Activated naive CD4-positive, alpha-beta T cell (primary cell): Measurements from ENCODE around the gene IFNA1.
"Not testable (repeated sequence)": the region's sequence is repeated elsewhere in the genome, so short reads cannot be mapped to it uniquely, and the experiment has no call there.

Source experiments
- DNase-seq, 4 experiments: peaks; one replicate each; lab custom pipeline; 2025; lab: John Stamatoyannopoulos, UW

The IFNA1 gene

GRCh38 chr9:21440139-21440538, at the start of gene IFNA1:
TSS of gene IFNA1 (plus strand) at chr9:21440439. CDS start at chr9:21440508, 69 bp downstream.
- no peak for DNase-seq

- DNase-seq: no peak
These were observed 48.0 kb upstream of the IFNA1 start for GRCh38 chr9:21392270-21392669.

GRCh38 chr9:21395778-21396717, 44.2 kb upstream of the IFNA1 start:
- peak; percentile 10 to 62 (median 34) for DNase-seq

- no peak for DNase-seq
These were observed 41.2 kb upstream of the IFNA1 start for GRCh38 chr9:21398955-21399489.

- DNase-seq: no peak
These were observed 40.3 kb upstream of the IFNA1 start for GRCh38 chr9:21399956-21400355.

- no peak for DNase-seq
These were observed 37.6 kb upstream of the IFNA1 start for GRCh38 chr9:21402386-21403251.

- no peak for DNase-seq
These were observed 36.1 kb upstream of the IFNA1 start for GRCh38 chr9:21404146-21404545.

GRCh38 chr9:21408817-21409216, 31.4 kb upstream of the IFNA1 start, which contains the start of gene IFNA8:
TSS of gene IFNA8 (plus strand) at chr9:21409117. CDS start at chr9:21409177, 60 bp downstream.
- no peak for DNase-seq

GRCh38 chr9:21412107-21412506, 28.1 kb upstream of the IFNA1 start:
- no peak for DNase-seq

- no peak for DNase-seq
These were observed 27.1 kb upstream of the IFNA1 start for GRCh38 chr9:21413151-21413550.

GRCh38 chr9:21413624-21414023, 26.6 kb upstream of the IFNA1 start:
- DNase-seq: no peak

GRCh38 chr9:21414220-21414940, 25.9 kb upstream of the IFNA1 start:
- DNase-seq: no peak

- no peak for DNase-seq
These were observed 24.6 kb upstream of the IFNA1 start for GRCh38 chr9:21415493-21416267.

- no peak for DNase-seq
These were observed 12.0 kb upstream of the IFNA1 start for GRCh38 chr9:21428235-21428634.

GRCh38 chr9:21429191-21429590, 11.0 kb upstream of the IFNA1 start:
- DNase-seq: no peak

GRCh38 chr9:21432672-21433425, 7.4 kb upstream of the IFNA1 start:
- no peak for DNase-seq

GRCh38 chr9:21434202-21435014, 5.8 kb upstream of the IFNA1 start:
- DNase-seq: peak in 2 of 4 experiments; percentile 2 to 3

GRCh38 chr9:21435015-21435383, 5.2 kb upstream of the IFNA1 start:
- not testable (repeated sequence) for DNase-seq
